ENCODE results near the gene TMPRSS7.

GRCh38 chr3:112018712-112019111 lies 15.8 kb upstream of the TMPRSS7 start:
- TF ChIP-seq, protein P1, sequence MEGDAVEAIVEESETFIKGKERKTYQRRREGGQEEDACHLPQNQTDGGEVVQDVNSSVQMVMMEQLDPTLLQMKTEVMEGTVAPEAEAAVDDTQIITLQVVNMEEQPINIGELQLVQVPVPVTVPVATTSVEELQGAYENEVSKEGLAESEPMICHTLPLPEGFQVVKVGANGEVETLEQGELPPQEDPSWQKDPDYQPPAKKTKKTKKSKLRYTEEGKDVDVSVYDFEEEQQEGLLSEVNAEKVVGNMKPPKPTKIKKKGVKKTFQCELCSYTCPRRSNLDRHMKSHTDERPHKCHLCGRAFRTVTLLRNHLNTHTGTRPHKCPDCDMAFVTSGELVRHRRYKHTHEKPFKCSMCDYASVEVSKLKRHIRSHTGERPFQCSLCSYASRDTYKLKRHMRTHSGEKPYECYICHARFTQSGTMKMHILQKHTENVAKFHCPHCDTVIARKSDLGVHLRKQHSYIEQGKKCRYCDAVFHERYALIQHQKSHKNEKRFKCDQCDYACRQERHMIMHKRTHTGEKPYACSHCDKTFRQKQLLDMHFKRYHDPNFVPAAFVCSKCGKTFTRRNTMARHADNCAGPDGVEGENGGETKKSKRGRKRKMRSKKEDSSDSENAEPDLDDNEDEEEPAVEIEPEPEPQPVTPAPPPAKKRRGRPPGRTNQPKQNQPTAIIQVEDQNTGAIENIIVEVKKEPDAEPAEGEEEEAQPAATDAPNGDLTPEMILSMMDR (IDR thresholded peaks at IDR 0.05; ENCODE audit: control extremely low read depth in 1 of 3, insufficient read depth in 1 of 3, low read depth in 1 of 3, low read length in 3 of 3) = no peak
- TF ChIP-seq TAF1 (IDR thresholded peaks at IDR 0.05; ENCODE audit: low read depth, low read length) = no peak
- no peak for TF ChIP-seq POLR2A (IDR thresholded peaks at IDR 0.05; ENCODE audit: control extremely low read depth in 1 of 2, low read depth in 2 of 2, low read length in 2 of 2)
- TF ChIP-seq POLR2AphosphoS5 (IDR thresholded peaks at IDR 0.05; ENCODE audit: low read depth, low read length) = no peak
- TF ChIP-seq, protein P2, sequence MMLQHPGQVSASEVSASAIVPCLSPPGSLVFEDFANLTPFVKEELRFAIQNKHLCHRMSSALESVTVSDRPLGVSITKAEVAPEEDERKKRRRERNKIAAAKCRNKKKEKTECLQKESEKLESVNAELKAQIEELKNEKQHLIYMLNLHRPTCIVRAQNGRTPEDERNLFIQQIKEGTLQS (IDR thresholded peaks at IDR 0.05; ENCODE audit: insufficient read depth, low read depth, low read length) = no peak
- no peak for TF ChIP-seq JUND (IDR thresholded peaks at IDR 0.05; ENCODE audit: low read length)
- TF ChIP-seq TBP (IDR thresholded peaks at IDR 0.05; ENCODE audit: low read depth, low read length) = no peak
- TF ChIP-seq GTF2F1 (IDR thresholded peaks at IDR 0.05; ENCODE audit: borderline replicate concordance, low read depth, low read length) = no peak
- no peak for TF ChIP-seq EZH2 (IDR thresholded peaks at IDR 0.05; ENCODE audit: low read depth, low read length, severe bottlenecking)
- TF ChIP-seq CBX8 (IDR thresholded peaks at IDR 0.05; ENCODE audit: borderline replicate concordance, low read depth, low read length) = no peak
- TF ChIP-seq GABPA (IDR thresholded peaks at IDR 0.05; ENCODE audit: borderline replicate concordance, insufficient read depth, low read length) = no peak
- TF ChIP-seq, protein P3, sequence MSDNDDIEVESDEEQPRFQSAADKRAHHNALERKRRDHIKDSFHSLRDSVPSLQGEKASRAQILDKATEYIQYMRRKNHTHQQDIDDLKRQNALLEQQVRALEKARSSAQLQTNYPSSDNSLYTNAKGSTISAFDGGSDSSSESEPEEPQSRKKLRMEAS (IDR thresholded peaks at IDR 0.05) = no peak
- no peak for TF ChIP-seq SP2 (IDR thresholded peaks at IDR 0.05; ENCODE audit: low read length)
